Measurements from ENCODE around the gene BTNL2.

BTNL2 gene

DNA sequence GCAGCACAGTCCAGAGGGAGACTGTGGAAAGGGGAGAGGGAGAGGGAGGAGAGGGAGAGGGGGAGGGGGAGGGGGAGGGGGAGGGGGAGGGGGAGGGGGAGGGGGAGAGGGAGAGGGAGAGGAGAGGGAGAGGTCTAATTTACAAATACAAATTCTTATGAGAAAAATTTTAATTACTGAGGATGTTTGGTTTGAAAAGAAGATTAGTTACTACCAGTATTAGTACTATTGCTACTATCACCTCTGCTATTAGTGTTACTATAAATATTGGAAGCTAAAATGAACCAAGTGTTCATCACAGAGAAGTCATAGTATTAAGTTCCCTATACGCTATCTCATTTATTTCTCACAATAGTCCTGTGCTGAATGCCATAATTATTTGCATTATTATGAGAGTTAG lies 20.9 kb downstream of the BTNL2 start:
- Histone ChIP-seq H3K36me3 (no peaks in the 10 kb centered on the region), H3K27me3 (peaks cover 7% of the 10 kb centered on the region), H3K4me3 (ENCODE audit: low read depth, low read length) (no peak overlapping the region), H3K4me1 (no peaks in the 10 kb centered on the region), H3K9me3 (no peaks in the 10 kb centered on the region)
- TF ChIP-seq, protein P1, sequence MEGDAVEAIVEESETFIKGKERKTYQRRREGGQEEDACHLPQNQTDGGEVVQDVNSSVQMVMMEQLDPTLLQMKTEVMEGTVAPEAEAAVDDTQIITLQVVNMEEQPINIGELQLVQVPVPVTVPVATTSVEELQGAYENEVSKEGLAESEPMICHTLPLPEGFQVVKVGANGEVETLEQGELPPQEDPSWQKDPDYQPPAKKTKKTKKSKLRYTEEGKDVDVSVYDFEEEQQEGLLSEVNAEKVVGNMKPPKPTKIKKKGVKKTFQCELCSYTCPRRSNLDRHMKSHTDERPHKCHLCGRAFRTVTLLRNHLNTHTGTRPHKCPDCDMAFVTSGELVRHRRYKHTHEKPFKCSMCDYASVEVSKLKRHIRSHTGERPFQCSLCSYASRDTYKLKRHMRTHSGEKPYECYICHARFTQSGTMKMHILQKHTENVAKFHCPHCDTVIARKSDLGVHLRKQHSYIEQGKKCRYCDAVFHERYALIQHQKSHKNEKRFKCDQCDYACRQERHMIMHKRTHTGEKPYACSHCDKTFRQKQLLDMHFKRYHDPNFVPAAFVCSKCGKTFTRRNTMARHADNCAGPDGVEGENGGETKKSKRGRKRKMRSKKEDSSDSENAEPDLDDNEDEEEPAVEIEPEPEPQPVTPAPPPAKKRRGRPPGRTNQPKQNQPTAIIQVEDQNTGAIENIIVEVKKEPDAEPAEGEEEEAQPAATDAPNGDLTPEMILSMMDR (IDR thresholded peaks at IDR 0.05; ENCODE audit: low read depth, low read length), result no peak
- DNase-seq, result no peak

DNA sequence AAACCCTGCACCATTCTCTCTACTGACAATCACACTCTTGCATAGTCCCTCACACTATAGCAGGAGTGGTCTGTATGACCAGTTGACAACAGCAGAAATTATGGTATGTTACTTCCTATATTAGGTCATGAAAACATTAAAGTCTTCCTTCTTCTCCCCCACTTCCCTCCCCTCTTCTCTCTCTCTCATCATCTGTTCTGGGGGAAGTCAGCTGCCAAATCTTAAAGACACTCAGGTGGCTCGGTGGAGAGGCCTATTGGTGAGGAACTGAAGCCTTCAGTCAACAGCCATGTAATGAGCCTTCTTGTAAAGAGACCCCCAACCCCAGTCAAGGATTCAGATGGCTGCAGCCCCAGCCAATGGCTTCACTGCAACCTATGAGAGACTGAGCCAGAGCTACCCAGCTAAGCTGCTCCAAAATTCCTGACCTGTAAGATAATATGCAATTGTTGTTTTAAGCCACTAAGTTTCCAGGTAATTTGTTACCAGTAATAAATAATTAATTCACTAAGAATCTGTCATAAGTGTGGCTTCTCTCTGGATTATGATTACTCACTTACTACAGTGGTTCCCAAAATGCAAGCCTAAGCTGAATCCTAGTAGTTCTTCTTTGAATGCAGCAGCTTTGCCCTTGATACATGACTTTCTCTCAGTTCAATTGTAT lies 24.1 kb downstream of the BTNL2 start:
- DNase-seq, result no peak
- no peaks in the 10 kb centered on the region for H3K4me1 ChIP-seq
- H3K4me3 ChIP-seq (ENCODE audit: low read depth, low read length), result no peak overlapping the region
- TF ChIP-seq, protein P1 (IDR thresholded peaks at IDR 0.05; ENCODE audit: low read depth, low read length), result no peak
- H3K9me3 ChIP-seq, result no peaks in the 10 kb centered on the region
- H3K27me3 ChIP-seq, result peaks cover under 1% of the 10 kb centered on the region; the same call in 1 of the 2 replicates
- H3K36me3 ChIP-seq, result no peaks in the 10 kb centered on the region

DNA sequence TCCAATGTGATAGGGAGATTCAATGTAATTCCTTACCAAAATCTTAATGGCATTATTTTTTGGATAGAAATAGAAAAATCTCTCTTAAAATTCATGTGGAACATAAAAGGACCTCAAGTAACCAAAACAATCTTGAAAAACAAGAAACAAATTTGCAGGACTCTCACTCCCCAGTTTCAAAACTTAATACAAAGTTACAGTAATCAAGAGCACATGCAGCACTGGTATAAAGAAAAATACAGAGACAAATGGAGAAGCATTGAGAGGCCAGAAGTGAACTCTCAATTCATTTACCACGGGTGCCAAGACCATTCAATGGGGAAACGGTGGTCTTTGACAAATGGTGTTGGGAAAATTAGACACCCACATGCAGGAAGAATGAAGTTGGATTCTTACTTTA lies 27.4 kb downstream of the BTNL2 start:
- H3K4me3 ChIP-seq (ENCODE audit: low read depth, low read length), result no peak overlapping the region
- no peaks in the 10 kb centered on the region; the same call in 1 of the 2 replicates for H3K27me3 ChIP-seq
- TF ChIP-seq, protein P1 (IDR thresholded peaks at IDR 0.05; ENCODE audit: low read depth, low read length), result no peak
- H3K4me1 ChIP-seq, result no peaks in the 10 kb centered on the region
- H3K9me3 ChIP-seq, result no peaks in the 10 kb centered on the region
- H3K36me3 ChIP-seq, result no peaks in the 10 kb centered on the region
- no peak for DNase-seq

DNA sequence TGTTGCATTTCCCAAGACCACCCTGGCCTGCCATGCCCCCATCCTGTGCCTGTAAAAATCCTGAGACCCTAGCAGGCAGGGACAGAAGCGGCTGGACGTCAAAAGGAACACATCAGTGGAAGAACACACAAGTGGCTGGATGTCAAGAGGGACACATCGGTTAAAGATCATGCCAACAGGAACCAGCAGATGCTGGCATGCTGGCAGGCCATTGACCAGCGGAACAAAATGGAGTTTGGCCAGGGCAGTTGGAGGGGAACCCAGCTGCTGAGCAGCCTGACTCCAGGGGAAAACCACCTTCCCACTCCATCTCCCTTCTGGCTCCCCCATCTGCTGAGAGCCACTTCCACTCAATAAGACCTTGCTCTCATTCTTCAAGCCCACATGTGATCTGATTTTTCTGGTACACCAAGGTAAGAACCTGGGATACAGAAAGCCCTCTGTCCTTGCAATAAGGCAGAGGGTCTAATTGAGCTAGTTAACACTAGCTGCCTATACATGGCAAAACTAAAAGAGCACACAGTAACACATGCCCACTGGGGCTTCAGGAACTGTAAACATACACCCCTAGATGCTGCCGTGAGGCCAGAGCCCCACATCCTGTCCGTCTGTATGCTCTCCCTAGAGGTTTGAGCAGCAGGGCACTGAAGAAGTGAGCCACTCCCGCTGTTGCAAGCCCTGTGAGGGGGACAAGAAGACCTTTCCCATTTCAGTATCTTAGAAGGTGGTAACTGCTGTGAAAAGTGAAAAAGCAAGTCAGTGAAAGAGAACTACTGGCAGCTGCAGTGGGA lies 31.0 kb downstream of the BTNL2 start:
- TF ChIP-seq, protein P1 (IDR thresholded peaks at IDR 0.05; ENCODE audit: low read depth, low read length), result no peak
- DNase-seq, result no peak
- H3K4me1 ChIP-seq, result no peaks in the 10 kb centered on the region
- H3K36me3 ChIP-seq, result no peaks in the 10 kb centered on the region
- no peaks in the 10 kb centered on the region for H3K9me3 ChIP-seq
- H3K4me3 ChIP-seq (ENCODE audit: low read depth, low read length), result no peak overlapping the region
- peaks cover 5% of the 10 kb centered on the region; the same call in 1 of the 2 replicates for H3K27me3 ChIP-seq

DNA sequence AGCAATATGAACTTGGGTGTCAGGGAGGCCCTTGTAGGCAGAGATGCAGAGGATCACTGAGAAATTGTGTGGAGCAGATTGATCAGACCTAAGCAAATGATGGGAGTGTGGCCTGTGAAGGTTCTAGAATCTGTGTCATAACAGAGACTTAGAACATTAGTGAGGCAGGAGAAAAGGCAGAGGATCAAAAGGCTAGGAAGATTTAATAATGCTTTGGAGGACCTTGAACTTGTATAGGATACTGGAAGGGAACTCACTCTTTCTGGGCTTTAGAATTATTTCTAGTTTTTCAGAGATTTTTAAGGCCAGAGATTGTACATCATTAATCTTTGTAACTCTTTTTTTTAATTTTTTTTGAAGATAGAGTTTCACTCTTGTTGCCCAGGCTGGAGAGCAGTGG lies 35.2 kb downstream of the BTNL2 start, which contains the start of gene TSBP1:
Gene TSBP1, minus strand, starts transcription at position 101 of the 400 bp plus-strand sequence. CDS start 197 bp downstream, outside the sequence.
- Histone ChIP-seq H3K4me1 (no peaks in the 10 kb centered on the region), H3K27me3 (peaks cover 25% of the 10 kb centered on the region), H3K9me3 (no peaks in the 10 kb centered on the region), H3K36me3 (no peaks in the 10 kb centered on the region), H3K4me3 (ENCODE audit: low read depth, low read length) (no peak within 1 kb of the TSS)
- TF ChIP-seq, protein P1 (IDR thresholded peaks at IDR 0.05; ENCODE audit: low read depth, low read length), result no peak
- DNase-seq, result no peak

DNA sequence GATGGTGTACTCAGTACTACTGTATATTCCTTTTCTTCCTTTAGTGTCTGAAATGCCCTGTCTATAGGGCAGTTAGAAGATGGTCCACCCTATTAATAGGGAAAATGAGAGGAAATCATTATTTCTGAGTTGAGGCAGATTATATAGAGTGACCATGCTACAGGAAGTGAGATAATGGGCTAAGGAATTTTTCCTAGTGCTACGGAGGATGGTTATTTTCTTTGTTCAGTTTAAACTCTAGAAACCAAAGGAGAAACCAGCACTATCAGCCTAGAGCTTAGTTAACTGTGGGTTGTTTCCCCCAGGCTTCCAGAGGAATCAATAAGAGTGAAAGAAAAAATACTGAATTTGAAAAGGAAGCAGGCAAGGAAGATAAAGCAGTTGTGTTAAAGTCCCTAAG lies 35.8 kb downstream of the BTNL2 start:
- DNase-seq, result no peak
- Histone ChIP-seq H3K36me3 (no peaks in the 10 kb centered on the region), H3K4me1 (no peaks in the 10 kb centered on the region), H3K9me3 (no peaks in the 10 kb centered on the region), H3K4me3 (ENCODE audit: low read depth, low read length) (no peak overlapping the region), H3K27me3 (peaks cover 25% of the 10 kb centered on the region)
- TF ChIP-seq, protein P1 (IDR thresholded peaks at IDR 0.05; ENCODE audit: low read depth, low read length), result no peak
